Ovary (tissue), 3 donors: ENCODE measurements around the gene SLCO2B1.

Source experiments
- EP300 ChIP-seq: sonication (generic); formaldehyde crosslinking; IDR thresholded peaks from one replicate; pipeline ENCODE4 v1.6.1; 2017; ENCODE audit warnings: antibody characterized with exemption
- POLR2A ChIP-seq: fragments of 450-650 bp; IDR thresholded peaks from one replicate; pipeline ENCODE4 v1.6.1; 2017; ENCODE audit warnings: antibody characterized with exemption, mild to moderate bottlenecking, moderate library complexity
- TF ChIP-seq, protein P1 (sequence below), 3 donors: fragments of 450-650 bp in 2 of 3; fragments of 200-600 bp in 1 of 3; IDR thresholded peaks; one replicate each; pipeline versions ENCODE4 v1.5.1 to v1.8.0; 2016 to 2022; ENCODE audit warnings: antibody characterized with exemption in 3 of 3, mild to moderate bottlenecking in 1 of 3
- donor health status: DM: no; HTN: no; CAD: no.

DNA sequence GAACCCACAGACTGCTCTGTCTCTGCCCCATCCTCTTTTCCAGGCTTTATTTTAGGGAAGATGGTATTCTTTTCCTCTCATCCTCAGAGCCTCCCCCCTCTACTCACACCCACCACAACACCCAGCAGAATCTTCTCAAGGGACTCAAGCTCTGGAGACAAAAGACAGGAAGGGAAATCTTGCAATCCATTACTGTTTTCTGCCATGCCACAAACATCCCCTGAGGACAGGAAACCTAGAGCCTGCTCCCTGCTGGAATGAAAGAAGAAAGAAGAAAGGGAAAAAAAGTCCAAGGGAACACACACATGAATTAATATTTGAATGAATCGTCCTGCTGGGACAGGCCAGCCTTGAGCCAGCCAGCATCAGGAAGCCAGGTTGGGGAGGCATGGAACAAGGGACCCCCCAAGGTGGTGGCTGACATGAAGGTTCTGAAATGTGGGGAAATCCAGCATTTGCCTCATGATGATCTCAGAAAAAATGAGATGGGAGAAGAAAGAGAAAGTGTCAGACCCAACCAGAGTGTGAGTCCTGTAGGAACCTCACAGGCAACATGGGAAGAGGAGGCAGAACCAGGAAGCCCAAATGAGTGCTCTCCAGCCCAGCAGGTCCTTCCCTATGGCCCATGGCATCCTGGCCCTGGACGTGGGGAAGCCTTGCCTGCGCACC lies 34.0 kb downstream of the SLCO2B1 start:
- TF ChIP-seq, protein P1, sequence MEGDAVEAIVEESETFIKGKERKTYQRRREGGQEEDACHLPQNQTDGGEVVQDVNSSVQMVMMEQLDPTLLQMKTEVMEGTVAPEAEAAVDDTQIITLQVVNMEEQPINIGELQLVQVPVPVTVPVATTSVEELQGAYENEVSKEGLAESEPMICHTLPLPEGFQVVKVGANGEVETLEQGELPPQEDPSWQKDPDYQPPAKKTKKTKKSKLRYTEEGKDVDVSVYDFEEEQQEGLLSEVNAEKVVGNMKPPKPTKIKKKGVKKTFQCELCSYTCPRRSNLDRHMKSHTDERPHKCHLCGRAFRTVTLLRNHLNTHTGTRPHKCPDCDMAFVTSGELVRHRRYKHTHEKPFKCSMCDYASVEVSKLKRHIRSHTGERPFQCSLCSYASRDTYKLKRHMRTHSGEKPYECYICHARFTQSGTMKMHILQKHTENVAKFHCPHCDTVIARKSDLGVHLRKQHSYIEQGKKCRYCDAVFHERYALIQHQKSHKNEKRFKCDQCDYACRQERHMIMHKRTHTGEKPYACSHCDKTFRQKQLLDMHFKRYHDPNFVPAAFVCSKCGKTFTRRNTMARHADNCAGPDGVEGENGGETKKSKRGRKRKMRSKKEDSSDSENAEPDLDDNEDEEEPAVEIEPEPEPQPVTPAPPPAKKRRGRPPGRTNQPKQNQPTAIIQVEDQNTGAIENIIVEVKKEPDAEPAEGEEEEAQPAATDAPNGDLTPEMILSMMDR (IDR thresholded peaks at IDR 0.05): no peak
- no peak for TF ChIP-seq EP300
- no peak for TF ChIP-seq POLR2A
